ENCODE results near the gene TMEM171.

The TMEM171 gene

GRCh38 chr5:73152411-73153388 is 32.3 kb downstream of the TMEM171 start:
- no peak for DNase-seq (ENCODE audit: low read depth)

- no peak for DNase-seq (ENCODE audit: low read depth)
Observed at GRCh38 chr5:73153513-73153912, 33.1 kb downstream of the TMEM171 start.

- no peak for DNase-seq (ENCODE audit: low read depth)
Observed at GRCh38 chr5:73154208-73155006, 34.0 kb downstream of the TMEM171 start.

GRCh38 chr5:73155271-73156222 is 35.2 kb downstream of the TMEM171 start:
- DNase-seq (ENCODE audit: low read depth) = no peak

- no peak for DNase-seq (ENCODE audit: low read depth)
Observed at GRCh38 chr5:73157414-73158303, 37.3 kb downstream of the TMEM171 start.

DNA sequence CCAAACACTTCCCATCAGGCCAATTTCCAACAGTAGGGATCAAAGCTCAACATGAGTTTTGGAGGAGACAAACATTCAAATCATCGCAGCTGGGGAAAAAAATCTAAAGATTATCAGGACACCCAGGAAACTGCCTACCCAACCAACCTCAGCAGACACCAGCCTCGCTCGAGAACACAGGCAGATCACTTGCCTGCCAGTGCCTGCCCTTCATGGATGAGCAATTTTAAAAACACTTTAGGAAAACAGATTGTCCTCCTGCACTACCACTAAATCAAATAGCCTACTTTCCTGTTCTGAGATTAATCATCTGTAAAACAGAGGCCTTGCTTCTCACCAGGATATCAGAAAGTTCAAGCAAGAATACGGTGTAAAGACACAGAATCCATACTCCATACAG is 37.9 kb downstream of the TMEM171 start:
- no peak for DNase-seq (ENCODE audit: low read depth)

- DNase-seq (ENCODE audit: low read depth) = no peak
Observed at GRCh38 chr5:73160239-73160671, 39.9 kb downstream of the TMEM171 start.

- DNase-seq (ENCODE audit: low read depth) = no peak
Observed at GRCh38 chr5:73170522-73170921, 50.1 kb downstream of the TMEM171 start.

DNA sequence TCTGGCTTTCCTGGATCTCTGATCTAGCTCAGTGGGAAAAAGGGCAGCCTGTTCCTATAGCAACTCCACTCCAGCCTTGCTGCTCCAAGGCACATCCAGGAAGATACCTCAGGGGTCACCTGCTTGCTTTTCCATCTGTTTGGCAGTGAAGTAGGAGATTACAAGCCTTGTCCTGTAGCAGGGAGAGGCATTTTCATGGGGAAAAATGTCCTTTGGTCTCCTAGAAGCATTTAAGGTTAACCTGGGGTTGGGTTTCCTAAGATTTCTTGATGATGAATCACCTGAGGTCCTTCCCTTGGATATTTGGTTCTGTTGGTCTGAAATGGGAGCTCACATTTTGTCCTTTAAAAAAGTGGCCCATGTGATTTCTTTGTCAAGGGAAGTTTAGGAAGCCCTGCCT is 51.1 kb downstream of the TMEM171 start:
- no peak for DNase-seq (ENCODE audit: low read depth)

DNA sequence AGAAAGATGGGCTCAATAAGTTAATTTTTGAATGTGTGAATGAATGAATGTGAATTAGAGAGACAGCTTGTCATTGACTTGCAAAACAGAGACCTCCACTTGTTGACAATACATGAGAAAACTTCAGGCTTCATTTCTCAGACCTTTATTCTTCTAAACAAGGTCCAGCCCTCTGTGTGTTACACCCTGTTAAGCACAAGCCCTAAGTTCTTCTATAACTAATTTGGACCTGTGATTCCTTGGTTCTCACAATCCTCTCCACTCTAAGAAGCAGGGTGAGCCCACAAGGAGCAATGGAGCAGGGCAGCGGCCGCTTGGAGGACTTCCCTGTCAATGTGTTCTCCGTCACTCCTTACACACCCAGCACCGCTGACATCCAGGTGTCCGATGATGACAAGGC is 52.6 kb downstream of the TMEM171 start, which contains the start of gene TMEM174:
Gene TMEM174, plus strand, starts transcription at position 243 of the 400 bp plus-strand sequence. Its CDS starts 51 bp downstream, at position 294.
- DNase-seq (ENCODE audit: low read depth) = no peak

- no peak for DNase-seq (ENCODE audit: low read depth)
Observed at GRCh38 chr5:73174100-73174815, 53.9 kb downstream of the TMEM171 start.

DNA sequence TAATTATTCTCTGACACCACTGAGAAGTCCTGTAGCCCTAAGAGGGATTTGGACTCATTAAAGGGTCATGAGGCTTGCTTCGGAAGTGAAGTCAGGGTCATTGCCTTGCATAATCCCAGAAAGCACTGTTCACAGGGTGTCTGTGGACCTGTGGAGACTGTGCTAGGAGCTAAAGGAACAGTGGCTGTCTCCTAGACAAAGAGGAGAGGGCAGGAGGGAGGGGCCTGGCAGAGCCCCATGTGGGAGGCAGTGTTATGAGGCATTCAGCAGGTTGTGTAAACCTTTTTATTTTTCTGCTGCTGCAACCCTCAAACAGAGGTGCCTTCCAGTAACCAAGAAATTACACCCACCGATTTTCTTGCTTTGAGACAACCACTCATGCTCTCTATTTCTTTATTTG is 55.9 kb downstream of the TMEM171 start:
- no peak for DNase-seq (ENCODE audit: low read depth)

DNA sequence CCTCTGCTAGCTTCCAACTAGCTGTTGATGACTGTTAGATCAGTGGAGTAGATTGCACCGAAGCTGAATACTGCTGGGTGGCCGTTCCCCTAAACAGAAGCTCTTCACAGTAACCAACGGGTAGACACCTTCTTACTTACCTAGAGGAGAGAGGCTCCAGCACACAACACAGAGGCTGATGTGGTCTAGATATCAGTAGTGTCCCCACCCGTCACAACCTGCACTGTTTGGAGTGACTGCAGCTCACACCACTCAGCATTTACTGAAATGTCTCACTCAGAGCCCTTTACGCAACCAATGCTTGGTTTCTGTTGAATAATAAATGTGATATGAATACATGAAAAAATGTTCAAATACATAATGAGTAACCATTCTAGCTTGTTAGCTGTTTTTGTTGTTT is 57.9 kb downstream of the TMEM171 start:
- no peak for DNase-seq (ENCODE audit: low read depth)

DNA sequence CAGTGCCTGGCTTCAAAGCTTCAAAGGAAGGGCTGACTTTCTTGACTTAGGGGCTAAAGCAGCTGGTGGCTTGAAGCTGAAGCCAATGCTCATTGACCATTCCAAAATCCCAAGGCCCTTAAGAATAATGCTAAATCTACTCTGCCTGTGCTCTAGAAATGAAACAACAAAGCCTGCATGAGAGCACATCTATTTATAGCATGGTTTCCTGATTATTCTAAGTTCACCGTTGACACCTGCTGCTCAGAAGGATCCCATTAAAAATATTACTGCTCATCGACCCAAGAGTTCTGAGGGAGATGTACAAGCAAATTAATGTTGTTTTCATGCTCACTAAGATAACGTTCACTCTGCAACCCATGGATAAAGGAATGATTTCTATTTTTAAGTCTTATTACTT is 59.4 kb downstream of the TMEM171 start:
- no peak for DNase-seq (ENCODE audit: low read depth)

DNA sequence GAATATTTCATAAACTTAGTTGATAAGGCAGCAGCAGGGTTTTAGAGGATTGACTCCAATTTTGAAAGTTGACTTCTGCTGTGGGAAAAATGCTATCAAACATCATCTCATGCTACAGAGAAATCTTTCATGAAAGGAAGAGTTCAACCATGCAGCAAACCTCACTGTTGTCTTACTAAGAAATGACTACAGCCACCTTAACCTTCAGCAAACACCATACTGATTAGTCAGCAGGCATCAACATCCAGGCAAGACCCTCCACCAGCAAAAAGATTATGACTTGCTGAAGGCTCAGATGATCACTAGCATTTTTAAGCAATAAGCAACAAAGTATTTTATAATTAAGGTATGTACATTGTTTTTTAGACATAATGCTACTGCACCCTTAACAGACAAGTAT is 60.2 kb downstream of the TMEM171 start:
- DNase-seq (ENCODE audit: low read depth) = no peak

All from GM04504 (cell line).